Caco-2 (cell line): ENCODE results near the gene OR52N4. TPM values are rescaled to one million over a fixed set of nuclear protein-coding genes. Genes with fewer than 3 reads are reported as not detected.
"Not testable (repeated sequence)": the region's sequence is repeated elsewhere in the genome, so short reads cannot be mapped to it uniquely, and the experiment has no call there.

Experiments
- BruUV-seq: library from RNA; stranded (reverse); fragments of 400-500 nt; replicated peaks from 2 replicates; lab custom pipeline; 2021; lab: Mats Ljungman, UMichigan
- CTCF ChIA-PET: fragments of 300-600 bp; sonication (Branson Sonifier 250); formaldehyde crosslinking; loops from one replicate; lab custom pipeline; 2022; ENCODE audit warnings: antibody characterized with exemption; lab: Charles Lee
- POLR2A ChIA-PET: fragments of 300-600 bp; sonication (Branson Sonifier 250); formaldehyde crosslinking; loops from one replicate; lab custom pipeline; 2022; ENCODE audit warnings: antibody characterized with exemption; lab: Charles Lee
- DNase-seq, 2 experiments: peaks; one replicate each; pipeline versions ENCODE4 v3.0.0 to v3.0.0-alpha.2; 2020 to 2022
- H3K27me3 ChIP-seq: replicated peaks from 2 replicates; pipeline ENCODE4 v1.6.0; 2011; ENCODE audit warnings: low read length; ENCODE audit not compliant: control insufficient read depth, insufficient read depth
- H3K36me3 ChIP-seq: 2 replicates; pipeline ENCODE4 v1.5.1; 2011; ENCODE audit warnings: low read length; ENCODE audit not compliant: control insufficient read depth, insufficient read depth
- H3K4me1 ChIP-seq: fragments of 250-450 bp; sonication (Bioruptor Pico); 2 replicates; pipeline ENCODE4 v1.5.1; 2020; ENCODE audit warnings: mild to moderate bottlenecking
- H3K4me3 ChIP-seq: 2 replicates; pipeline ENCODE4 v1.5.1; 2011; ENCODE audit warnings: low read depth, mild to moderate bottlenecking, control low read depth, low read length
- H3K9me3 ChIP-seq: fragments of 250-450 bp; sonication (Bioruptor Pico); 2 replicates; pipeline ENCODE4 v1.5.1; 2020; ENCODE audit warnings: mild to moderate bottlenecking, moderate library complexity
- H3K27ac Mint-ChIP-seq: one replicate; pipeline ENCODE4 v1.8.0; 2022; ENCODE audit warnings: mixed read lengths; ENCODE audit not compliant: unreplicated experiment
- H3K27me3 Mint-ChIP-seq: one replicate; pipeline ENCODE4 v1.8.0; 2022; ENCODE audit warnings: mixed read lengths; ENCODE audit not compliant: insufficient read depth, unreplicated experiment
- H3K36me3 Mint-ChIP-seq: one replicate; pipeline ENCODE4 v1.8.0; 2022; ENCODE audit warnings: mild to moderate bottlenecking, mixed read lengths; ENCODE audit not compliant: insufficient read depth, unreplicated experiment
- H3K4me1 Mint-ChIP-seq: one replicate; pipeline ENCODE4 v1.8.0; 2022; ENCODE audit warnings: low read depth, mixed read lengths; ENCODE audit not compliant: unreplicated experiment
- H3K4me3 Mint-ChIP-seq: one replicate; pipeline ENCODE4 v1.8.0; 2022; ENCODE audit warnings: mild to moderate bottlenecking, moderate library complexity, mixed read lengths; ENCODE audit not compliant: unreplicated experiment
- H3K9me3 Mint-ChIP-seq: one replicate; pipeline ENCODE4 v1.8.0; 2022; ENCODE audit warnings: mixed read lengths; ENCODE audit not compliant: unreplicated experiment
- intact Hi-C: fragments of 100-400 bp; cut with micrococcal nuclease; formaldehyde crosslinking; loops from one replicate; pipeline ENCODE4 v1.10.0; 2022; ENCODE audit not compliant: unreplicated experiment
- total RNA-seq: library from RNA; stranded (reverse); gene quantifications from 2 replicates; pipeline ENCODE4 v1.2.3, GENCODE V29; 2022
- TF ChIP-seq, protein P1 (sequence below), 2 experiments: fragments of 200-600 bp in 1 of 2; IDR thresholded peaks; 1 replicate in 1 of 2; 2 replicates in 1 of 2; pipeline versions ENCODE4 v1.5.1 to v1.8.0; 2011 to 2022; ENCODE audit warnings: antibody characterized with exemption in 1 of 2, control low read depth in 1 of 2, inconsistent platforms in 1 of 2, low read depth in 1 of 2, low read length in 1 of 2, mild to moderate bottlenecking in 1 of 2, moderate library complexity in 1 of 2; ENCODE audit not compliant: insufficient read depth in 1 of 2, severe bottlenecking in 1 of 2, unreplicated experiment in 1 of 2

The OR52N4 gene
- total RNA-seq, 1 experiment from 2014 or later = not detected

DNA sequence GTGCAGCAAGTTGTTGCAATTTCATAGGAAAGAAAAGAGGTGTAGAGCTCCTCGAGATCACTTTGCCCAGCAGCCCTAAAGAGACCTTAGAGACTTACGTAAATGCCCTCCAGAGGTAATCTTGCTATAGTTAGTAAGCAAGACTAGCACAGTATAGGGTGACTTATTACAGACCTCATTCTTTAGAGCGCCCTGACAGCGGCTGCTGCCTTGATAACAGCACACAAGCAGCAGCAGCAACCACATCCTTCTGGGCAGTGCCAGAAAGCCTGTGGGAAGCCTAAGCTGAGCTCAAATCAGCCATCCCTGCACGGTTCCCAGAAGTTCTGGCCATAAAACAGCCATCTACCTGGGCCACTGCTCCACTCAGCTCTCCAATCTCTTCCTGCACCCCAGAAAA, 40.3 kb upstream of the OR52N4 start:
- peaks cover 4% of the 10 kb centered on the region for H3K27me3 Mint-ChIP-seq
- ChIA-PET CTCF (interaction anchor here (0.7 kb wide), 1 partner anchor 137 kb away, joined by 6 read pairs; no protein-coding TSS in a partner anchor), POLR2A (no interaction called here)
- H3K9me3 Mint-ChIP-seq = no peaks in the 10 kb centered on the region
- H3K4me3 ChIP-seq = no peak overlapping the region
- intact Hi-C loops = loop anchor here (2.0 kb wide), 1 partner anchor 237 kb away; no protein-coding TSS in a partner anchor
- H3K27ac Mint-ChIP-seq = no peak overlapping the region
- no peaks in the 10 kb centered on the region for H3K36me3 Mint-ChIP-seq
- H3K4me1 Mint-ChIP-seq = no peaks in the 10 kb centered on the region
- no peaks in the 10 kb centered on the region for H3K27me3 ChIP-seq
- H3K4me1 ChIP-seq = no peaks in the 10 kb centered on the region
- H3K4me3 Mint-ChIP-seq = no peak overlapping the region
- BruUV-seq = no TSS peak
- TF ChIP-seq, protein P1, sequence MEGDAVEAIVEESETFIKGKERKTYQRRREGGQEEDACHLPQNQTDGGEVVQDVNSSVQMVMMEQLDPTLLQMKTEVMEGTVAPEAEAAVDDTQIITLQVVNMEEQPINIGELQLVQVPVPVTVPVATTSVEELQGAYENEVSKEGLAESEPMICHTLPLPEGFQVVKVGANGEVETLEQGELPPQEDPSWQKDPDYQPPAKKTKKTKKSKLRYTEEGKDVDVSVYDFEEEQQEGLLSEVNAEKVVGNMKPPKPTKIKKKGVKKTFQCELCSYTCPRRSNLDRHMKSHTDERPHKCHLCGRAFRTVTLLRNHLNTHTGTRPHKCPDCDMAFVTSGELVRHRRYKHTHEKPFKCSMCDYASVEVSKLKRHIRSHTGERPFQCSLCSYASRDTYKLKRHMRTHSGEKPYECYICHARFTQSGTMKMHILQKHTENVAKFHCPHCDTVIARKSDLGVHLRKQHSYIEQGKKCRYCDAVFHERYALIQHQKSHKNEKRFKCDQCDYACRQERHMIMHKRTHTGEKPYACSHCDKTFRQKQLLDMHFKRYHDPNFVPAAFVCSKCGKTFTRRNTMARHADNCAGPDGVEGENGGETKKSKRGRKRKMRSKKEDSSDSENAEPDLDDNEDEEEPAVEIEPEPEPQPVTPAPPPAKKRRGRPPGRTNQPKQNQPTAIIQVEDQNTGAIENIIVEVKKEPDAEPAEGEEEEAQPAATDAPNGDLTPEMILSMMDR (IDR thresholded peaks at IDR 0.05; ENCODE audit: insufficient read depth in 1 of 2, low read depth in 1 of 2, low read length in 1 of 2, severe bottlenecking in 1 of 2, unreplicated experiment in 1 of 2) = no peak
- no peak for DNase-seq
- H3K9me3 ChIP-seq = no peaks in the 10 kb centered on the region
- H3K36me3 ChIP-seq = no peaks in the 10 kb centered on the region

DNA sequence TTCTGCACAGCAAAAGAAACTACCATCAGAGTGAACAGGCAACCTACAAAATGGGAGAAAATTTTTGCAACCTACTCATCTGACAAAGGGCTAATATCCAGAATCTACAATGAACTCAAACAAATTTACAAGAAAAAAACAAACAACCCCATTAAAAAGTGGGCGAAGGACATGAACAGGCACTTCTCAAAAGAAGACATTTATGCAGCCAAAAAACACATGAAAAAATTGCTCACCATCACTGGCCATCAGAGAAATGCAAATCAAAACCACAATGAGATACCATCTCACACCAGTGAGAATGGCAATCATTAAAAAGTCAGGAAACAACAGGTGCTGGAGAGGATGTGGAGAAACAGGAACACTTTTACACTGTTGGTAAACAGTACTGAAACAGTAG, 37.5 kb upstream of the OR52N4 start:
- H3K27ac Mint-ChIP-seq, H3K27me3 ChIP-seq, CTCF ChIA-PET, H3K36me3 Mint-ChIP-seq, H3K9me3 Mint-ChIP-seq, DNase-seq, H3K4me3 Mint-ChIP-seq, H3K9me3 ChIP-seq, H3K4me3 ChIP-seq, BruUV-seq, H3K36me3 ChIP-seq, H3K4me1 ChIP-seq, POLR2A ChIA-PET, H3K4me1 Mint-ChIP-seq, intact Hi-C loops, H3K27me3 Mint-ChIP-seq: not testable (repeated sequence)

- intact Hi-C loops = no loop called here
- no peaks in the 10 kb centered on the region for H3K27me3 Mint-ChIP-seq
- no peak overlapping the region for H3K4me3 ChIP-seq
- no peaks in the 10 kb centered on the region for H3K36me3 ChIP-seq
- no peaks in the 10 kb centered on the region for H3K9me3 ChIP-seq
- no peaks in the 10 kb centered on the region for H3K27me3 ChIP-seq
- H3K9me3 Mint-ChIP-seq = no peaks in the 10 kb centered on the region
- no peaks in the 10 kb centered on the region for H3K4me1 ChIP-seq
- no TSS peak for BruUV-seq
- ChIA-PET POLR2A (no interaction called here), CTCF (no interaction called here)
- no peak overlapping the region for H3K4me3 Mint-ChIP-seq
- no peak for DNase-seq
- no peak overlapping the region for H3K27ac Mint-ChIP-seq
- TF ChIP-seq, protein P1 (IDR thresholded peaks at IDR 0.05; ENCODE audit: insufficient read depth in 1 of 2, low read depth in 1 of 2, low read length in 1 of 2, severe bottlenecking in 1 of 2, unreplicated experiment in 1 of 2) = no peak
- H3K4me1 Mint-ChIP-seq = no peaks in the 10 kb centered on the region
- no peaks in the 10 kb centered on the region for H3K36me3 Mint-ChIP-seq
Measured at GRCh38 chr11:5719703-5720495, 34.1 kb upstream of the OR52N4 start.
